ENCODE data around the gene SLC26A2.
A peak's percentile ranks its signal among the peaks of the same experiment; 100 is the strongest.
"Not testable (repeated sequence)": the region's sequence is repeated elsewhere in the genome, so short reads cannot be mapped to it uniquely, and the experiment has no call there.

The SLC26A2 gene

GRCh38 chr5:149937610-149938009 lies 22.9 kb upstream of the SLC26A2 start:
- no peak for DNase-seq (ENCODE audit: low read depth)

- peak; percentile 31 for DNase-seq (ENCODE audit: low read depth)
These were observed 22.3 kb upstream of the SLC26A2 start for GRCh38 chr5:149938279-149938678.

- DNase-seq (ENCODE audit: low read depth) = peak; percentile 48
These were observed 21.7 kb upstream of the SLC26A2 start for GRCh38 chr5:149938791-149939358.

- DNase-seq (ENCODE audit: low read depth) = no peak
These were observed 21.0 kb upstream of the SLC26A2 start for GRCh38 chr5:149939546-149939945.

GRCh38 chr5:149940077-149940574 lies 20.4 kb upstream of the SLC26A2 start:
- DNase-seq (ENCODE audit: low read depth) = peak; percentile 17

- no peak for DNase-seq (ENCODE audit: low read depth)
These were observed 19.5 kb upstream of the SLC26A2 start for GRCh38 chr5:149940941-149941644.

GRCh38 chr5:149941795-149942194 lies 18.8 kb upstream of the SLC26A2 start:
- DNase-seq (ENCODE audit: low read depth) = no peak

GRCh38 chr5:149942199-149942598 lies 18.4 kb upstream of the SLC26A2 start:
- DNase-seq (ENCODE audit: low read depth) = no peak

- DNase-seq (ENCODE audit: low read depth) = not testable (repeated sequence)
These were observed 17.8 kb upstream of the SLC26A2 start for GRCh38 chr5:149942741-149943169.

- not testable (repeated sequence) for DNase-seq (ENCODE audit: low read depth)
These were observed 17.2 kb upstream of the SLC26A2 start for GRCh38 chr5:149943177-149943949.

GRCh38 chr5:149944666-149945065 lies 15.9 kb upstream of the SLC26A2 start, which contains the start of gene PDE6A:
Gene PDE6A, minus strand, starts transcription at chr5:149944793. Its CDS starts 120 bp downstream, at chr5:149944673.
- no peak for DNase-seq (ENCODE audit: low read depth)

GRCh38 chr5:149946118-149946517 lies 14.4 kb upstream of the SLC26A2 start:
- DNase-seq (ENCODE audit: low read depth) = no peak

GRCh38 chr5:149948993-149949392 lies 11.6 kb upstream of the SLC26A2 start:
- DNase-seq (ENCODE audit: low read depth) = no peak

- DNase-seq (ENCODE audit: low read depth) = no peak
These were observed 9.3 kb upstream of the SLC26A2 start for GRCh38 chr5:149951138-149951749.

- no peak for DNase-seq (ENCODE audit: low read depth)
These were observed 7.0 kb upstream of the SLC26A2 start for GRCh38 chr5:149953436-149954121.

GRCh38 chr5:149954798-149955197 lies 5.8 kb upstream of the SLC26A2 start:
- DNase-seq (ENCODE audit: low read depth) = no peak

- DNase-seq (ENCODE audit: low read depth) = no peak
These were observed 3.9 kb upstream of the SLC26A2 start for GRCh38 chr5:149956685-149957084.

GRCh38 chr5:149957855-149958254 lies 2.7 kb upstream of the SLC26A2 start:
- no peak for DNase-seq (ENCODE audit: low read depth)

GRCh38 chr5:149959406-149960236 lies 937 bp upstream of the SLC26A2 start:
- DNase-seq (ENCODE audit: low read depth) = peak; percentile 75

GRCh38 chr5:149961186-149961685 lies 678 bp downstream of the SLC26A2 start:
- DNase-seq (ENCODE audit: low read depth) = no peak
